GM21447 (cell line): Measurements from ENCODE around the gene ERAP2.
A peak's percentile ranks its signal among the peaks of the same experiment; 100 is the strongest.
"Not testable (repeated sequence)": the region's sequence is repeated elsewhere in the genome, so short reads cannot be mapped to it uniquely, and the experiment has no call there.

Source experiments
- ATAC-seq: cut with Tn5 transposase; IDR thresholded peaks from one replicate; pipeline ENCODE4 v1.9.1; 2021; ENCODE audit not compliant: unreplicated experiment

ERAP2 gene

GRCh38 chr5:96931037-96931436 is 54.7 kb downstream of the ERAP2 start:
- ATAC-seq, result not testable (repeated sequence)

- ATAC-seq, result no peak
These were observed 55.3 kb downstream of the ERAP2 start for GRCh38 chr5:96931605-96932004.

DNA sequence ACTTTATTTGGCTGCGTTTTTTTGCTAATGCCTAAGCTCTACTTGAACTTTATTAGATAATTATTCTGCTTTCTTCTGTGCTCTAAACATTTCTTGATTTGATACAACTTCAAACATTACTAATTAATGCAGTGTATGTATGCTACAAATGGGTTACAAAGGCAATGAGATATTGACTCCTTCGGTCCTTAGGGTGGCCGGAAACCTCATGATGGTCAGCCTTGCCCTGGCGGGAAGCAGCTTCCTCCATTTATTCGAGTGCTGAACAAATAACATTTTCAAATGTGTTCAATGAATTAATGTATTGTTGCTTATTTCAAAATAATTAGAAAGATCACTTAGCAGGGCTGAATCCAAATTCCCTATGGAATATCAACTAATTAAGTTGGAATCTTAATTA is 55.7 kb downstream of the ERAP2 start:
- ATAC-seq, result no peak

- ATAC-seq, result no peak
These were observed 57.7 kb downstream of the ERAP2 start for GRCh38 chr5:96933764-96934707.

DNA sequence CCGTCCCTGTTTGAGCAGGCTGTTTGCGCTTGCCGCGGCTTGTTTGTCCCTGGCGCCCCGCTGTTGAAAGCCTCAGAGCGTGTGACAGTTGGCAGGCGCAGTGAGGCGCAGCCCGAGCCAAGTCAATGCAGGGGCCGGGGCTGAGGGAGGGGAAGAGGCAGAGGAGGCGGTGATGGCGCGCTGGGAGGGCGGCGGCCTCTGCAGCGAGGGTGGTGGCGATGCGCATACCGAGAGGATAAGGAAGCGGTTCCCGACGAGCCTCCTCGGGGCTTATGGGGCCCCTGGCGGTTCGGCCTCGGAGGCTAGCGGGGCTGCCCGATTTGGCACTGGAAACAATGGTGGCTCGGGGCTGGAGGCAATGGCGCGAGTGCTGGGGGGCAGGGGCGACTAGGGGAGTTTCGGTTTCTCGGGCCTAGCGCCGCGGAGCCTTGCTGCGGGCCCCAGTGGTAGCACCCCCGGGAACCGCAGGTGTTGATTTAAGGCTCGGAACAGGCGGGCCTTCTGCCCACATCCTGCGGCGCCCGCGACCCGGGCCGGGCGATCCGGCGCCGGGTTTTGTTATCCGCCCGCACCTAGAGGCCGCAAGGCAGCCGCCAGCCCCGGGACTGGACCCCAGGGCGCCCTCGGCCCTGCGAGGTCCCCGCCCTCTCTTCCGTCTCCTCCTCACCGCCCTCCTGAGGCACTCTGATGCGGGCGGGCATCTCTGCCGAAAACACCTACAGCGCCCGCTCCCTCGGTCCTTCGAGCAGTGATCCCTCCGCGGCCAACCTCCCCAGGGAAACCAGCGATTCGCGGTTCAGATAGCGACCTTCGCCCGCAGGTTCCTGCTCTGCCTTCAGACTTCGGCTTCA is 58.6 kb downstream of the ERAP2 start:
- peak; percentile 57 for ATAC-seq

DNA sequence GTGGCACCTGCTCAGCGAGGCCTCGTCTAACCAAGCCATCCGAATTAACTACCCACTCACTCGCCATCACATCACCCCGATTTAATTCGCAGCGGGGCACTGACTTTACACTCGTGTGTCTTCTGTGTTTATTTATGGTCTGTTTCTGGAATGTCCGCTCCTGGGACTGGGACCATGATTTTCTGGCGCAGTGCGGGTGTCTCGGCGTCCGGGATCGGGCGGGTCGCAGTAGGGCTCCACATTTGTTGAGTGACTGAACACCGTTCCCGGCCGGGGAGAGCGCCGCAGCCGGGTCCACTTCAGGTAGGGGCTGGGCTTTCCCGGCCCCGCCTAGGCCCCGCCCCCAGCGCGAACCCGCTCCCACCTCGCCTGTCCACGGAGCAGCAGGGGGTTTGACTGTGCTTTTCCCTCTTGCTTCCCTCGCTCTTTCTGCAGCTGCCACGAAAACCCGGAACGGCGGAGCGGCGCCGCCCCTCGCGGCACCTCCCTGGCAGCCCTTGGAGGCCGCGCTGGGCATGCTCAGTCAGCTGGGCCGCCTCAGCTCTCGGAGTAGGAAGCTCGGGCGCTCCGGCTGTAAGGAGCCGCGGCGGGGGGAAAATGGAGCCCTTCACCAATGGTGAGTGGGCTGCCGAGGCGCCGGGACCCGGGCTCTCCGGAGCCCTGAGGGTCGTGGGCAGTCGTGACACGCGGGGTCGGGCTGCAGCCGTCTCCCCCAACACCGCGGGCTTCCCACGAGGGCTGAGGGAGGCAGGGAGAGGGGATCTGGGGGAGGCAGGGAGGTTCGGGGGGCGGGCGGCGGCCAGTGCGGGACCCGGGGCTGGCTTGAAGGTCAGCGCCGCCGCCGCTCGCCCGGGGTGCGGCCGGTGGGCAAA is 59.5 kb downstream of the ERAP2 start, which contains the start of gene LNPEP:
Gene LNPEP (plus strand): TSS at position 522 of the 872 bp plus-strand sequence. CDS start 76 bp downstream, at position 598.
- ATAC-seq, result peak; percentile 48

DNA sequence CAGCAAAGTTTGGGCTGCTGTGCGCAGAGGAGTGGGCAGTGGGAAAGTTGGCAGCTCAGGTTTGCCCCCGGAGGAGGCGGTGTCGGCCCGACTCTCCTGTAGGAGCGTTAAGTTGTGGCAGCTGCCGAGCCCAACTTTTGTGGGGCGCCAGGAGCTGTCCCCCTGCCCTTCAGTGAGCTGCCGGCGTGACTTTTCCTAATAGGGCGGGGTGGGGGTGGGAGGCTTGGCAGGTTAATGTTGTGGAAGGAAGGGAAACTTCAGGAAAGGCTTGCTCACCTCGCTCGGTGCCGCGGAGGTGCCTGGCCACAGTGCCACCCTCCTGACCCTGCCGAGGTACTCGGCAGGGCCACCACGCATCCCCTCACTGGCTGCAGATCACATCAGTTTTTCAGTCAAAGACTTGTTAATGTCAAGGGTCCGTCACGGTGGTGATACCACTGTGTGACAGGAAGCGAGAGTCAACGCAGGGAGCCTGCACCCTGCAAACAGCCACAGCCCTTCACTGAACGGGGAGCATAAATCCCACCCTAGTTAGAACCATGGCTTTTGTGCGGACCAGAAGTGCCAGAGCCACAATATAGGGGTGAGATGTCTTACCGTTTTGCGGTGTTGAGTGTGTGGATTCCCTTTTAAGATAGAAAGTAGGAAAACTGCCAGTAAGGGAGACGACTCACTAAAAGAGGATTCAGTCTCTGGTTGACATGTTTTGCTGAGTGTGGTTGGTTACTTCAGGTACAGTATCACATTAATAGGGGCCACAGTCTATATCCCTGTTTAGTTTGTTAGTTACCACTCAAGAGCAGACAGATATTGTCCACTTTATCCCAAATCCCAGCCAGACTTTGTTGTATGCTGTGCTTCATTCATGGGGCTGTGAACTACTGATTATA is 60.4 kb downstream of the ERAP2 start:
- ATAC-seq, result peak; percentile 26

DNA sequence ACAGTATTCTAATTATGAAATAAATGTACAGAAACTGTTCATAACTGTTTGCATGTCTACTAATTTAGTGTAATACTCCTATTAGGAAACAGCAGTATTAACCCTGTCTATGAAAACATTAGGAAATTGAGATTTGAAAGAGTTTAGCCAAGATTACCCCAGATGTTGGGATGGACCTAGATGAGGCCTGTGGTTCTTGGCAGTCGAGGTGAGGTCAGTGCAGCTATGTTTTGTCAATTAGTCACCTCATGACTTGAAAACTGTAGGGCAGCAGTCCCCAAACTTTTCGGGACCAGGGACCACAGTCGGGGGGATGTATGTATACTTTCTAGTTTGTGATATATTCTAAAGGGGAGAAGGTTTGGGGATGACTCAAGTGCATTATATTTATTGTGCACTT is 64.3 kb downstream of the ERAP2 start:
- ATAC-seq, result no peak

GRCh38 chr5:96941140-96941539 is 64.8 kb downstream of the ERAP2 start:
- ATAC-seq, result no peak

DNA sequence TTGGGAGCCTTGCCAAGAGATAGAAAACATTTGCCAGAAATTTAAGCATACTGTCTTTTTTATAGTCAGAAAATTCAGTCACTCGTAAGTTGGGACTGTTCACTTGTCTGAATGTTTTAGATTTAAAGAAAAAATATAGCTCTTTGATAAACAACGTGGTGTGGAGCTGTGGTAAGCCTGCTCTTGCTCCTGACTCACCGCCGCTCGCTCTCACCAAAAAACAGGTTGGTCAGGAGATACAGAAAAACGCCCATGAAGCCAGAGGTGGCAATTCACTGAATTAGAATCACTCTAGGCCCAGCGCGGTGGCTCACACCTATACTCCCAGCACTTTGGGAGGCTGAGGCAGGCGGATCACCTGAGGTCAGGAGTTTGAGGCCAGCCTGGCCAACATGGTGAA is 65.8 kb downstream of the ERAP2 start:
- no peak for ATAC-seq

DNA sequence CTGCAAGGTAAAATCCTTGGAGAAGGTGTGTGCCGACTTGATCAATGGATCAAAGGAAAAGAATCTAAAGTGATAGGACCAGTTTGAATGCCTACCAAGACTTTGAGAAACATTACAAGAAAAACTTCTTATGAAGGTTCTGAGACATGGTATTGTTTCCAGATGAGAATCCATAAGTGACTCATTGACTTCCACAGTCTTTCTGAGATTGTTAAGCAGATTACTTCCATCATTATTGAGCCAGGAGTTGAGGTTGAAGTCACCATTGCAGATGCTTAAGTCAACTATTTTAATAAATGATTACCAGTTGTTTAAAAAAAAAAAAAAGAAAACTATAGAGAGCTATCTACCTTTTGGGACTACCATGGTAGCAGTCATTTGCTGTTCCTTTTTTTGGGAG is 66.6 kb downstream of the ERAP2 start:
- ATAC-seq, result no peak

GRCh38 chr5:96943799-96944198 is 67.5 kb downstream of the ERAP2 start:
- ATAC-seq, result no peak

DNA sequence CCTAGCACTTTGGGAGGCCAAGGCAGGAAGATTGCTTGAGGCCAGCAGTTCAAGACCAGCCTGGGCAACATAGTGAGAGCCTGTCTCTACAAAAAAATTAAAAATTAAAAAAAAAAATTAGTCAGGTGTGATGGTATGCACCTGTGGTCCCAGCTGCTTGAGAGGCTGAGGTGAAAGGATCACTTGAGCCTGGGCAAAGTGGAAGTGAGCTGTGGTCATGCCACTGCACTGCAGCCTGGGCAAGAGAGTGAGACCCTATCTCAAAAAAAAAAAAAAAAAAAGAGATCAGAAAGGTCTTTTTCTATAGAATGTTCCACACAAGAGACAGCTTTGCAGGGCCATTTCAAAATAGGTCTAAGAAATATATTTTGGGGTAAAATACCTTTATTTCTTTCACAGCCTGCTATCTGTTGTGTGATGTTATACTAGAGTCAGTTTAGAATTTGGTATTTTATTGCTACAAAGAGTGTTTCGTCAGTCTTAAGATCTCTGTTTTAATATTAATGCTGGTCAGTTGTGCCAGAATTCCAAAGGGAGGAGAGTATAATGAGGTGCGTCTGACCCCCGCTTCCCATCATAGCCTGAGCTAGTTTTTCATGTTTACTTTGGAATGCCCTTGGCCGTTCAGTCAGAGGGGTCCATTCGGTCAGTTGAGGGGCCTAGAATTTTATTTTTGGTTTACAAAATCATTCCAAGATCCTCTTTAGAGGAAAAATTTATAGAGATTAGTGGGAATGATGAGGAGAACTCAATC is 69.0 kb downstream of the ERAP2 start:
- no peak for ATAC-seq

- no peak for ATAC-seq
These were observed 70.1 kb downstream of the ERAP2 start for GRCh38 chr5:96946381-96946780.

DNA sequence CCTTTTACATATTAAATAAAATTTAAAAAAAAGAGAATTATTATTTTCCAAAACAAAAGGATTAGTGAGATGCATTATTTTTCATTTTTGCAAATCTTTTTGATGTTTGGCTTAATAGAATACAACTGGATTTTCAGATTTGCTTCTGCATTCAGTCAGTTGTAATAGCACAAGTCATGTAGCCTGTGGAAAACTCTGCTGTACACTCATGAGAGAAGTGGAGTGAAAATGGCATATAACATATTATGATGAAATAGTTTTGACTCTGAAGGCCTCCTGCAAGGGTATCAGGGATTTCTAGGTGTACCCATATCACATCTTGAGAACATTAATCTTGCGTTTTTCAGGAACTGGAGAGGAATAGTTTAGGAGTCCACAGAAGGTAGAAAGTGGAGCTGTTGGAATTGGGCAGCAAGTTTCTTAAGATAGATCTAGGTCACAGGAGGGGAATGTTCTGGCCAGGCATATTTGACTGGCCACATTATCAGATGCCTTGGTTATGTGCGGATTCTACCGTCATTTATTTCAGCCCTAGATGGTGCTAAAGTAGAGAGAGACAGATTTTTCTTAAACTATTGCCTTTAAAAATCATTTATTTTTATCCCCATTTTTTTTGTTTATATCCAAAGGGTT is 75.9 kb downstream of the ERAP2 start:
- ATAC-seq, result no peak

GRCh38 chr5:96952974-96953730 is 76.9 kb downstream of the ERAP2 start:
- ATAC-seq, result no peak

DNA sequence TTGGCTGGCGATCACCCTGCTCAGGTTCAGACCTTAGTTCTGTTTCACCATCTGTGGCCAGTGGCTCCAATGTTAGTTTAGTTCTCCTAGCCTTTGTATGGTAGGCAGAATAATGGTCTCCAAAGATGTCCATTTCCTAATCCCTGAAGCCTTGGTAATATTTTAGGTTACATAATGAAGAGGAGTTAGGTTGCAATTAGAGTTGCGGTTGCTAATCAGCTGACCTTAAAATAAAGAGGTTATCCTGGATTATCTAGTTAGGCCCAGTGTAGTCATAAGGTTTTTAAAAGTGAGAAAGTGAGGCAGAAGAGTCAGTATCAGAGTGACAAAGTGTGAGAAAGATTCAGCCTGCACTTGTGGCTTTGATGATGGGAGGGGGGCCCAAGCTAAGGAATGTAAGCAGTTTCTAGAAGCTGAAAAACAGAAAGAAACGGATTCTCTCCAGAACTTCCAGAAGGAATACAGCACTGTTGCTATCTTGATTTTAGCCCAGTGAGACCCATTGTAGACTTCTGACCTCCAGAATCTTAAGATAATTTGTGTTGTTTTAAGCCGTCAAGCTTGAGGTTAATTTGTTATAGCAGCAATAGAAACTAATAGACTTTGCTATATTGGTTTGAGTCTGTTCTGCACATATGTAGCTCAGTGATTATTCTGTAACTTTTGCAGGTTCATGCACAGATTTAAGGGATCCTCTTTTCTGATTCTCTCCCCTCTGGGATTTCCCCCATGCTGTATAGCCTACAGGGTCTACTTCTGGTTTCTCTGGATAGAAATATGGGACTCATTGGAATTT is 81.2 kb downstream of the ERAP2 start:
- peak; percentile 46 for ATAC-seq
